Suprapubic skin (tissue), 4 donors: Measurements from ENCODE around the gene SLC2A4RG. TPM values are rescaled to one million over a fixed set of nuclear protein-coding genes. Genes with fewer than 3 reads are reported as not detected.
A peak's percentile ranks its signal among the peaks of the same experiment; 100 is the strongest.

Source experiments
- DNase-seq, 2 donors: peaks; one replicate each; pipeline ENCODE4 v3.0.0-alpha.2; 2019; ENCODE audit warnings: low spot score in 2 of 2
- H3K27ac ChIP-seq: fragments of 200-600 bp; sonication (generic); one replicate; pipeline ENCODE4 v1.5.1; 2019
- H3K27me3 ChIP-seq: fragments of 200-600 bp; sonication (generic); one replicate; pipeline ENCODE4 v1.5.1; 2019
- H3K36me3 ChIP-seq: fragments of 200-600 bp; sonication (generic); one replicate; pipeline ENCODE4 v1.5.1; 2019
- H3K4me1 ChIP-seq: fragments of 200-600 bp; sonication (generic); one replicate; pipeline ENCODE4 v1.5.1; 2019
- H3K4me3 ChIP-seq: fragments of 200-600 bp; sonication (generic); one replicate; pipeline ENCODE4 v1.5.1; 2019; ENCODE audit warnings: mild to moderate bottlenecking
- H3K9me3 ChIP-seq: fragments of 200-600 bp; sonication (generic); one replicate; pipeline ENCODE4 v1.5.1; 2019
- EP300 ChIP-seq: sonication (generic); formaldehyde crosslinking; IDR thresholded peaks from one replicate; pipeline ENCODE4 v1.6.1; 2017; ENCODE audit warnings: antibody characterized with exemption
- POLR2A ChIP-seq, 2 donors: fragments of 450-650 bp; IDR thresholded peaks; one replicate each; pipeline ENCODE4 v1.6.1; 2017; ENCODE audit warnings: antibody characterized with exemption in 2 of 2, mild to moderate bottlenecking in 2 of 2, moderate library complexity in 2 of 2
- POLR2AphosphoS5 ChIP-seq, 3 donors: sonication (generic); formaldehyde crosslinking; IDR thresholded peaks; one replicate each; pipeline ENCODE4 v1.6.1; 2017; ENCODE audit warnings: antibody characterized with exemption in 3 of 3
- WGBS: methylation state at CpG from one replicate; pipeline ENCODE4 v1.1.5; 2018; 5-methylcytosine and 5-hydroxymethylcytosine counted together
- total RNA-seq, 4 donors: library from RNA; depleted of rRNA; stranded (reverse); fragments of >200 nt; gene quantifications; one replicate each; pipeline ENCODE4 v1.1.0, GENCODE V29; 2016
- TF ChIP-seq, protein P1 (sequence below), 2 donors: fragments of 200-600 bp in 1 of 2; fragments of 450-650 bp in 1 of 2; sonication (generic) in 1 of 2; IDR thresholded peaks; one replicate each; pipeline ENCODE4 v1.5.1; 2016 to 2019; ENCODE audit warnings: antibody characterized with exemption in 2 of 2, mild to moderate bottlenecking in 1 of 2, moderate library complexity in 1 of 2

The SLC2A4RG gene
- total RNA-seq, 4 donors from 2014 or later, result 96.9 to 118 (median 107) TPM

DNA sequence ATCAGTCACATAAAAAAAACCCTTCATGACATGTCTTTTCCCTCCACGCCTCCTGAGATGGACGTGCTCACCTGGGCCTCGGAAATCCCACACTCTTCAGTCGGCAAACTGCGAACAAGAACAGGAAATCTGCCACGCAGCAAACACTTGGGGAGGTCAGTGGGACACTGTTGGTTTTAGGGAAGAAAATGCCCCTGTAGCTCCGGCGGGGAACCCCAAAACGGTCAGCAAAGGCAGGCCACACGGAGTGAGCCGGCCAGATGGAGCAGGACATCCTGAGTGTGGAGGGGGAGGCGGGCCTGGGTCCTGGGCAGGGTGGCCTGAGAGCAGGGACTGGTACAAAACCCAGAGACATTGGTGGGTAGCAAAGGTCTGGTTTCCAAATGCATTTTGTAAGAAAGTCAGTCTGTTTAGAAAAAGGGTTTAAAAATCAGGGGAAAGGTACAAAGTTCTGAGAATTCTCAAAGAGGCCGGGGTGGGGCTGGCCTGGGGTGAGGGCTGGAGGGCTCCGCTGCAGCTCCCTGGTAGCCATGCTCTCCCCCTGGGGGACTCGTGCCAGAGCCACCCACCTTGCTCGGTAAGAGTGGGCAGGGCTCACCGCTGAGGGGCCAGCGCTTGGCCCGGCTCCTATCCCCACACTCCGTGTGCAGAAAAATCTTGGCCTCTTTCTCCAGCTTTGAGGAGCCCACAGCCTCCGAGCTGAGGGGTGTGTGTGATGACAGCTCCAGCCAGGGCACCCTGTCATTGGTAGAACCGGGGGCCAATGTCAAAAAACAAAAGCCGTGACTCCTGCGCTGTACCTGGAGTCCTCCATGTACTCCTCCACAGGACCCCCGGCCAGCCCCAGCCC is 5.2 kb downstream of the SLC2A4RG start:
- Histone ChIP-seq H3K9me3 (no peaks in the 10 kb centered on the region), H3K4me1 (peaks cover 21% of the 10 kb centered on the region), H3K4me3 (no peak overlapping the region), H3K36me3 (peaks cover 21% of the 10 kb centered on the region), H3K27me3 (no peaks in the 10 kb centered on the region), H3K27ac (no peak overlapping the region)
- 65% methylated on average over 23 of the region's 25 CpGs for WGBS
- TF ChIP-seq EP300 (no peak), POLR2A (IDR thresholded peaks at IDR 0.05) (no peak), POLR2AphosphoS5 (IDR thresholded peaks at IDR 0.05) (no peak)
- TF ChIP-seq, protein P1, sequence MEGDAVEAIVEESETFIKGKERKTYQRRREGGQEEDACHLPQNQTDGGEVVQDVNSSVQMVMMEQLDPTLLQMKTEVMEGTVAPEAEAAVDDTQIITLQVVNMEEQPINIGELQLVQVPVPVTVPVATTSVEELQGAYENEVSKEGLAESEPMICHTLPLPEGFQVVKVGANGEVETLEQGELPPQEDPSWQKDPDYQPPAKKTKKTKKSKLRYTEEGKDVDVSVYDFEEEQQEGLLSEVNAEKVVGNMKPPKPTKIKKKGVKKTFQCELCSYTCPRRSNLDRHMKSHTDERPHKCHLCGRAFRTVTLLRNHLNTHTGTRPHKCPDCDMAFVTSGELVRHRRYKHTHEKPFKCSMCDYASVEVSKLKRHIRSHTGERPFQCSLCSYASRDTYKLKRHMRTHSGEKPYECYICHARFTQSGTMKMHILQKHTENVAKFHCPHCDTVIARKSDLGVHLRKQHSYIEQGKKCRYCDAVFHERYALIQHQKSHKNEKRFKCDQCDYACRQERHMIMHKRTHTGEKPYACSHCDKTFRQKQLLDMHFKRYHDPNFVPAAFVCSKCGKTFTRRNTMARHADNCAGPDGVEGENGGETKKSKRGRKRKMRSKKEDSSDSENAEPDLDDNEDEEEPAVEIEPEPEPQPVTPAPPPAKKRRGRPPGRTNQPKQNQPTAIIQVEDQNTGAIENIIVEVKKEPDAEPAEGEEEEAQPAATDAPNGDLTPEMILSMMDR (IDR thresholded peaks at IDR 0.05), result no peak
- DNase-seq, result no peak

DNA sequence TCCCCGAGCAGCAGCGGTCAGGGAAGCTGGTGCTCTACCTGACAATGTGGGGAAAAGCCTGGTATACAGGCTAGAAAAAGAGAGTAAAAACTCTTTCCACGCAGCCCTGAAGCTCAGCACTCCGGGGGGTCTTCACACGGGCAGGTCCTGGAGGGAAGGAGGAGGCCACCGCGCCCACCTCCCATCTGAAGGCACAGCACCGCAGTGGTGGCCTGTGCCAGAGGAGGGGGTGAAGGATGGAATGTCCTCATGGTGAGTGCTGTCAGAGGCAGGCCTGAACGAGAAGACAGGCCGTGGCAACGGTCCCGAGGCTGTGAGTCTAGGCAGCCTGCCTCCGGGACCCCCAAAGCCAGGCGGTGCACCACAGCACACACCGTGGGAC is 5.8 kb downstream of the SLC2A4RG start:
- Histone ChIP-seq H3K36me3 (peaks cover 21% of the 10 kb centered on the region), H3K4me1 (peaks cover 18% of the 10 kb centered on the region), H3K9me3 (no peaks in the 10 kb centered on the region), H3K27ac (no peak overlapping the region), H3K4me3 (no peak overlapping the region), H3K27me3 (no peaks in the 10 kb centered on the region)
- no peak for DNase-seq
- 49% methylated on average over 15 of the region's 15 CpGs for WGBS
- TF ChIP-seq POLR2A (IDR thresholded peaks at IDR 0.05) (no peak), POLR2AphosphoS5 (IDR thresholded peaks at IDR 0.05) (no peak), EP300 (no peak)
- TF ChIP-seq, protein P1 (IDR thresholded peaks at IDR 0.05), result no peak

DNA sequence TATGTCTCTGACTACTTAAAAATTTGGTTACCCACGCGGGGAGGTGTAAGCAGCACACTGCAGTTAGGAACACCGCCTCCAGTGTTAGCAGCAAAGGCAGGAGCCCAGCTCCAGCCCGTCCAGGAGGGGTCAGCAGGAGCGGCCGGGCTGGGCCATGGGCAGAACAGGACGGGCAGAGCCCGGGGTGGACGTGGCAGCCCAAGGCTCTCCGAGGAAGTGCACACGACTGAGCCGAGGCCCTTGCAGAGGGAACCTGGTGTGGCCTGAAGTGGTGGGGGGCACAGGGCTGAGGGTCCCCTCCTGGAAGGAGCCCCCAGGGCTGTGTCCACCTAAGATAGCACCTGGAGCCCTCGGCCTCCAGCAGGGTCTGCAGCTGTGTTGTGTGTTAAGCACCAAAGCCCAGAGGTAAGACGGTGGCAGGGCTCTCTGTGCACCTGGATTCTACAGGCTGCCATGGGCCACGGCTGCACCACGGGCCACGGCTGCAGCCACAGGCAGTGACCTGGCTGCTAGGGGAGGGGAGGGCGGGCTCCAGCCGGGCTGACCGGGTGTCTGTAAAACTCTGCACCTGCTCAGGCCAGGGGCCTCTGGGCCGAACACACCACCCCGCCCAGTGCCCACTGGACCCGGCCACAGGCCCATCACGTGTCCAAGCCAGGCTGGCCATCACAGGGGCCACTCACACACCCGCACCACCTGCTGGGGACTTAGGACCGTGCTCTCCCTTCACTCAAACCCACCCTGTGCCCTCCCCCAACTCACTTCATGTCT is 6.6 kb downstream of the SLC2A4RG start:
- WGBS, result 86% methylated on average over 14 of the region's 26 CpGs
- Histone ChIP-seq H3K36me3 (peaks cover 21% of the 10 kb centered on the region), H3K4me3 (no peak overlapping the region), H3K9me3 (no peaks in the 10 kb centered on the region), H3K27ac (no peak overlapping the region), H3K4me1 (peaks cover 13% of the 10 kb centered on the region), H3K27me3 (no peaks in the 10 kb centered on the region)
- DNase-seq, result no peak
- TF ChIP-seq EP300, result no peak
- TF ChIP-seq, protein P1 (IDR thresholded peaks at IDR 0.05), result no peak
- TF ChIP-seq POLR2AphosphoS5 (IDR thresholded peaks at IDR 0.05), result no peak
- TF ChIP-seq POLR2A (IDR thresholded peaks at IDR 0.05), result no peak

DNA sequence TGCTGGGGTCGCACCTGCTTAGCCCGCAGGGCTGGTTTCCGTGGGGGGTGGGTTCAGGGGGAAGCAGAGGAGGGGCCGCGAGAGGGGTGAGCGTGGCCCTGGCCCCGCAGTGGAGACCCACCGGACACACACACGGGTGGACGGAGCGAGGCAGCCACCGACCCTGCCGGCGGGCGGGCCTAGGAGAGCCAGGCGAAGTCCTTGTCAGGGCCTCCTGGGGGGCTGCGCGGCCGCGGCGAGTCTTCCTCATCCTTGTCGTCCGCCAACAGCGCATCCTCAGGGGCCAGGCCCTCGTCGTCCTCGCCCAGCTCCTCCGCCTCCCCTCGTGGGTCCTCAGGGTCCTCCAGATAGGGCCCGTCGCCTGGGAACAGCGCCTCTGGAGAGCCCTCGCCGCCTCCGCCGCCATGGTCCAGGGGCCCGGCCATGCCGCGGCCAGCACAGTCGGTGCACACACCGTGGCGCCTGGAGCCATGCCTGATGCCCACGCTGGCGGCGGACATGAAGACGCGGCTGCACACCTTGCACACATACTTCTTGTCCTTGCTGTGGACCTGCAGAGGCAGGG is 7.3 kb downstream of the SLC2A4RG start:
- Histone ChIP-seq H3K4me1 (peaks cover 6% of the 10 kb centered on the region), H3K4me3 (no peak overlapping the region), H3K27ac (no peak overlapping the region), H3K9me3 (no peaks in the 10 kb centered on the region), H3K27me3 (no peaks in the 10 kb centered on the region), H3K36me3 (peaks cover 20% of the 10 kb centered on the region)
- no peak for TF ChIP-seq POLR2AphosphoS5 (IDR thresholded peaks at IDR 0.05)
- TF ChIP-seq, protein P1 (IDR thresholded peaks at IDR 0.05), result no peak
- 88% methylated on average over 29 of the region's 47 CpGs for WGBS
- DNase-seq, result no peak

DNA sequence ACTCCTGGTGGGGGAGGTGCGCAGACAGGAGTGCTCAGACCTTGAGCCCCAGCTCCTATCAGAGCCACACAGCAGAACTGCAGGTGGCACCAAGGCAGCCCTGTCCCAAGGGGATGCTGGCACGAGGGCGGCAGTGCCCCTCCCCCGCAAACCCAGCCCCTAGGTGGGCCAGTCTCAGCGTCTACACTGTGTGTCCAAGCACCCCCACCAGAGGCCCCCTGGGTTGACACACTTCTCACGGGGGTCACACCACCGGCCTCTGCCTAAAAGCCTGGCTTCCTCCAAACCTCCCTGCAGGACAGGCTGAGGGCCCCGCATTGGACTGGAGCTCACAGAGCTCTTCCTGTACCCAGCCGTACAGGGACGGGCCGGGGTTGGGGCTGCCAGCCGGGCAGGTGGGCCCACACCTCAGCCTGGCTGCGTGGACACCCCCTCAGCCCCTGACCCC is 8.1 kb downstream of the SLC2A4RG start:
- Histone ChIP-seq H3K27ac (no peak overlapping the region), H3K27me3 (no peaks in the 10 kb centered on the region), H3K4me1 (peaks cover 2% of the 10 kb centered on the region), H3K36me3 (peaks cover 20% of the 10 kb centered on the region), H3K9me3 (no peaks in the 10 kb centered on the region), H3K4me3 (no peak overlapping the region)
- TF ChIP-seq EP300, result no peak
- 100% methylated on average over 1 of the region's 13 CpGs for WGBS
- DNase-seq, result peak in 1 of 2 donors; percentile 78
